WTC11 (cell line): ENCODE results near the gene GARS1.

Experiments used
- CREB1 ChIP-seq: sonication (generic); formaldehyde crosslinking; IDR thresholded peaks from 2 replicates; pipeline ENCODE4 v1.8.0; 2023; ENCODE audit warnings: mild to moderate bottlenecking, missing genetic modification reagents
- ESRRA ChIP-seq: sonication (generic); formaldehyde crosslinking; IDR thresholded peaks from 2 replicates; pipeline ENCODE4 v1.8.1; 2022; ENCODE audit warnings: mild to moderate bottlenecking, missing genetic modification reagents, borderline replicate concordance
- GRHL2 ChIP-seq: fragments of 250-450 bp; sonication (Bioruptor Pico); IDR thresholded peaks from 2 replicates; pipeline ENCODE4 v1.8.0; 2022; ENCODE audit warnings: mild to moderate bottlenecking, moderate library complexity; ENCODE audit not compliant: insufficient replicate concordance, severe bottlenecking
- RELA ChIP-seq: sonication (generic); formaldehyde crosslinking; IDR thresholded peaks from 2 replicates; pipeline ENCODE4 v1.8.1; 2022; ENCODE audit warnings: missing genetic modification reagents, mild to moderate bottlenecking, borderline replicate concordance
- TF ChIP-seq, protein P1 (sequence below): fragments of 200-600 bp; IDR thresholded peaks from 2 replicates; pipeline ENCODE4 v1.8.0; 2022; ENCODE audit warnings: antibody characterized with exemption
- TF ChIP-seq, protein P2 (sequence below): sonication (generic); formaldehyde crosslinking; IDR thresholded peaks from 2 replicates; pipeline ENCODE4 v1.8.1; 2023; ENCODE audit warnings: mild to moderate bottlenecking, missing genetic modification reagents, moderate library complexity
- TF ChIP-seq, protein P3 (sequence below): sonication (generic); formaldehyde crosslinking; IDR thresholded peaks from 2 replicates; pipeline ENCODE4 v1.8.1; 2022; ENCODE audit warnings: low read depth, mild to moderate bottlenecking, moderate library complexity, missing genetic modification reagents, borderline replicate concordance
- TF ChIP-seq, protein P4 (sequence below): sonication (generic); formaldehyde crosslinking; IDR thresholded peaks from 2 replicates; pipeline ENCODE4 v1.8.1; 2023; ENCODE audit warnings: mild to moderate bottlenecking, moderate library complexity, missing genetic modification reagents
- TF ChIP-seq, protein P5 (sequence below): sonication (generic); formaldehyde crosslinking; conservative IDR thresholded peaks from 2 replicates; pipeline ENCODE4 v1.8.1; 2023; ENCODE audit warnings: mild to moderate bottlenecking, low read depth, missing genetic modification reagents, moderate library complexity
- TF ChIP-seq, protein P6 (sequence below): sonication (generic); formaldehyde crosslinking; IDR thresholded peaks from 2 replicates; pipeline ENCODE4 v1.8.0; 2022; ENCODE audit warnings: mild to moderate bottlenecking, missing genetic modification reagents
- TF ChIP-seq, protein P7 (sequence below): sonication (generic); formaldehyde crosslinking; IDR thresholded peaks from 2 replicates; pipeline ENCODE4 v1.8.0; 2023; ENCODE audit warnings: mild to moderate bottlenecking, missing genetic modification reagents

DNA sequence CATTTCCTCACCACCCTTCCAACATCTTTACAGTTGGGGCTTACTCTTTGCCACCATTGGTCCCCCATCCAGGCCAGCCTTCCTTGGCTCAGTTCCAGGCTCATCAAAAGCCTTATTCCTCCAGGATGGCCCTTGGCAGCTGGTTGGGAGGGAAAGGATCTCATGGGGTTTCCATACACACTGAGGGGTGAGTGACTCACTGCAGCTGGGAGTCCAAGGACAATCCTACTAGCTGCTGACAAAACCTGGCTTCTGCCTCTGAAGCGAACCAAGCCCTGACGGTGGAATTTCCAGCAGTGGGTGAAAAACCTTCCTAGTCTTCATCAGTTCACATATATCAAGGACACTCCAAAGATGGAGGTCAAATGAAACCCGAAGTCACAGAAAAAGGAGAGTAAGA lies 64.6 kb downstream of the GARS1 start:
- TF ChIP-seq, protein P1, sequence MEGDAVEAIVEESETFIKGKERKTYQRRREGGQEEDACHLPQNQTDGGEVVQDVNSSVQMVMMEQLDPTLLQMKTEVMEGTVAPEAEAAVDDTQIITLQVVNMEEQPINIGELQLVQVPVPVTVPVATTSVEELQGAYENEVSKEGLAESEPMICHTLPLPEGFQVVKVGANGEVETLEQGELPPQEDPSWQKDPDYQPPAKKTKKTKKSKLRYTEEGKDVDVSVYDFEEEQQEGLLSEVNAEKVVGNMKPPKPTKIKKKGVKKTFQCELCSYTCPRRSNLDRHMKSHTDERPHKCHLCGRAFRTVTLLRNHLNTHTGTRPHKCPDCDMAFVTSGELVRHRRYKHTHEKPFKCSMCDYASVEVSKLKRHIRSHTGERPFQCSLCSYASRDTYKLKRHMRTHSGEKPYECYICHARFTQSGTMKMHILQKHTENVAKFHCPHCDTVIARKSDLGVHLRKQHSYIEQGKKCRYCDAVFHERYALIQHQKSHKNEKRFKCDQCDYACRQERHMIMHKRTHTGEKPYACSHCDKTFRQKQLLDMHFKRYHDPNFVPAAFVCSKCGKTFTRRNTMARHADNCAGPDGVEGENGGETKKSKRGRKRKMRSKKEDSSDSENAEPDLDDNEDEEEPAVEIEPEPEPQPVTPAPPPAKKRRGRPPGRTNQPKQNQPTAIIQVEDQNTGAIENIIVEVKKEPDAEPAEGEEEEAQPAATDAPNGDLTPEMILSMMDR, result no peak
- TF ChIP-seq, protein P2, sequence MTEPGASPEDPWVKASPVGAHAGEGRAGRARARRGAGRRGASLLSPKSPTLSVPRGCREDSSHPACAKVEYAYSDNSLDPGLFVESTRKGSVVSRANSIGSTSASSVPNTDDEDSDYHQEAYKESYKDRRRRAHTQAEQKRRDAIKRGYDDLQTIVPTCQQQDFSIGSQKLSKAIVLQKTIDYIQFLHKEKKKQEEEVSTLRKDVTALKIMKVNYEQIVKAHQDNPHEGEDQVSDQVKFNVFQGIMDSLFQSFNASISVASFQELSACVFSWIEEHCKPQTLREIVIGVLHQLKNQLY, result no peak
- no peak for TF ChIP-seq CREB1 (CRISPR knock-in tag)
- TF ChIP-seq, protein P3, sequence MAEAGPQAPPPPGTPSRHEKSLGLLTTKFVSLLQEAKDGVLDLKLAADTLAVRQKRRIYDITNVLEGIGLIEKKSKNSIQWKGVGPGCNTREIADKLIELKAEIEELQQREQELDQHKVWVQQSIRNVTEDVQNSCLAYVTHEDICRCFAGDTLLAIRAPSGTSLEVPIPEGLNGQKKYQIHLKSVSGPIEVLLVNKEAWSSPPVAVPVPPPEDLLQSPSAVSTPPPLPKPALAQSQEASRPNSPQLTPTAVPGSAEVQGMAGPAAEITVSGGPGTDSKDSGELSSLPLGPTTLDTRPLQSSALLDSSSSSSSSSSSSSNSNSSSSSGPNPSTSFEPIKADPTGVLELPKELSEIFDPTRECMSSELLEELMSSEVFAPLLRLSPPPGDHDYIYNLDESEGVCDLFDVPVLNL (CRISPR knock-in tag), result no peak
- no peak for TF ChIP-seq ESRRA (CRISPR knock-in tag)
- TF ChIP-seq, protein P4, sequence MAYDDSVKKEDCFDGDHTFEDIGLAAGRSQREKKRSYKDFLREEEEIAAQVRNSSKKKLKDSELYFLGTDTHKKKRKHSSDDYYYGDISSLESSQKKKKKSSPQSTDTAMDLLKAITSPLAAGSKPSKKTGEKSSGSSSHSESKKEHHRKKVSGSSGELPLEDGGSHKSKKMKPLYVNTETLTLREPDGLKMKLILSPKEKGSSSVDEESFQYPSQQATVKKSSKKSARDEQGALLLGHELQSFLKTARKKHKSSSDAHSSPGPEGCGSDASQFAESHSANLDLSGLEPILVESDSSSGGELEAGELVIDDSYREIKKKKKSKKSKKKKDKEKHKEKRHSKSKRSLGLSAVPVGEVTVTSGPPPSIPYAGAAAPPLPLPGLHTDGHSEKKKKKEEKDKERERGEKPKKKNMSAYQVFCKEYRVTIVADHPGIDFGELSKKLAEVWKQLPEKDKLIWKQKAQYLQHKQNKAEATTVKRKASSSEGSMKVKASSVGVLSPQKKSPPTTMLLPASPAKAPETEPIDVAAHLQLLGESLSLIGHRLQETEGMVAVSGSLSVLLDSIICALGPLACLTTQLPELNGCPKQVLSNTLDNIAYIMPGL (CRISPR knock-in tag), result no peak
- no peak for TF ChIP-seq GRHL2 (CRISPR knock-in tag)
- TF ChIP-seq, protein P5, sequence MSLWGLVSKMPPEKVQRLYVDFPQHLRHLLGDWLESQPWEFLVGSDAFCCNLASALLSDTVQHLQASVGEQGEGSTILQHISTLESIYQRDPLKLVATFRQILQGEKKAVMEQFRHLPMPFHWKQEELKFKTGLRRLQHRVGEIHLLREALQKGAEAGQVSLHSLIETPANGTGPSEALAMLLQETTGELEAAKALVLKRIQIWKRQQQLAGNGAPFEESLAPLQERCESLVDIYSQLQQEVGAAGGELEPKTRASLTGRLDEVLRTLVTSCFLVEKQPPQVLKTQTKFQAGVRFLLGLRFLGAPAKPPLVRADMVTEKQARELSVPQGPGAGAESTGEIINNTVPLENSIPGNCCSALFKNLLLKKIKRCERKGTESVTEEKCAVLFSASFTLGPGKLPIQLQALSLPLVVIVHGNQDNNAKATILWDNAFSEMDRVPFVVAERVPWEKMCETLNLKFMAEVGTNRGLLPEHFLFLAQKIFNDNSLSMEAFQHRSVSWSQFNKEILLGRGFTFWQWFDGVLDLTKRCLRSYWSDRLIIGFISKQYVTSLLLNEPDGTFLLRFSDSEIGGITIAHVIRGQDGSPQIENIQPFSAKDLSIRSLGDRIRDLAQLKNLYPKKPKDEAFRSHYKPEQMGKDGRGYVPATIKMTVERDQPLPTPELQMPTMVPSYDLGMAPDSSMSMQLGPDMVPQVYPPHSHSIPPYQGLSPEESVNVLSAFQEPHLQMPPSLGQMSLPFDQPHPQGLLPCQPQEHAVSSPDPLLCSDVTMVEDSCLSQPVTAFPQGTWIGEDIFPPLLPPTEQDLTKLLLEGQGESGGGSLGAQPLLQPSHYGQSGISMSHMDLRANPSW, result no peak
- TF ChIP-seq, protein P6, sequence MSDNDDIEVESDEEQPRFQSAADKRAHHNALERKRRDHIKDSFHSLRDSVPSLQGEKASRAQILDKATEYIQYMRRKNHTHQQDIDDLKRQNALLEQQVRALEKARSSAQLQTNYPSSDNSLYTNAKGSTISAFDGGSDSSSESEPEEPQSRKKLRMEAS, result no peak
- TF ChIP-seq, protein P7, sequence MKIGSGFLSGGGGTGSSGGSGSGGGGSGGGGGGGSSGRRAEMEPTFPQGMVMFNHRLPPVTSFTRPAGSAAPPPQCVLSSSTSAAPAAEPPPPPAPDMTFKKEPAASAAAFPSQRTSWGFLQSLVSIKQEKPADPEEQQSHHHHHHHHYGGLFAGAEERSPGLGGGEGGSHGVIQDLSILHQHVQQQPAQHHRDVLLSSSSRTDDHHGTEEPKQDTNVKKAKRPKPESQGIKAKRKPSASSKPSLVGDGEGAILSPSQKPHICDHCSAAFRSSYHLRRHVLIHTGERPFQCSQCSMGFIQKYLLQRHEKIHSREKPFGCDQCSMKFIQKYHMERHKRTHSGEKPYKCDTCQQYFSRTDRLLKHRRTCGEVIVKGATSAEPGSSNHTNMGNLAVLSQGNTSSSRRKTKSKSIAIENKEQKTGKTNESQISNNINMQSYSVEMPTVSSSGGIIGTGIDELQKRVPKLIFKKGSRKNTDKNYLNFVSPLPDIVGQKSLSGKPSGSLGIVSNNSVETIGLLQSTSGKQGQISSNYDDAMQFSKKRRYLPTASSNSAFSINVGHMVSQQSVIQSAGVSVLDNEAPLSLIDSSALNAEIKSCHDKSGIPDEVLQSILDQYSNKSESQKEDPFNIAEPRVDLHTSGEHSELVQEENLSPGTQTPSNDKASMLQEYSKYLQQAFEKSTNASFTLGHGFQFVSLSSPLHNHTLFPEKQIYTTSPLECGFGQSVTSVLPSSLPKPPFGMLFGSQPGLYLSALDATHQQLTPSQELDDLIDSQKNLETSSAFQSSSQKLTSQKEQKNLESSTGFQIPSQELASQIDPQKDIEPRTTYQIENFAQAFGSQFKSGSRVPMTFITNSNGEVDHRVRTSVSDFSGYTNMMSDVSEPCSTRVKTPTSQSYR (CRISPR knock-in tag), result no peak
- TF ChIP-seq RELA (CRISPR knock-in tag), result no peak
